RWPE2 (cell line): Measurements from ENCODE around the gene GREM2.

Experiments used
- ATAC-seq: fragments of 200-7000 bp; cut with Tn5 transposase; 3 replicates; pipeline ENCODE4 v1.9.1; 2021; ENCODE audit warnings: low read depth
- DNase-seq: peaks from one replicate; pipeline ENCODE4 v3.0.0-alpha.2; 2020; ENCODE audit warnings: low spot score
- H3K27ac ChIP-seq: fragments of 450-650 bp; 2 replicates; pipeline ENCODE4 v1.5.1; 2017; ENCODE audit warnings: mild to moderate bottlenecking; ENCODE audit not compliant: poor library complexity, severe bottlenecking
- H3K27me3 ChIP-seq: fragments of 250-450 bp; sonication (Bioruptor Pico); 2 replicates; pipeline ENCODE4 v1.5.1; 2021; ENCODE audit warnings: mild to moderate bottlenecking, moderate library complexity; ENCODE audit not compliant: insufficient read depth, poor library complexity, severe bottlenecking
- H3K36me3 ChIP-seq: fragments of 250-450 bp; sonication (Bioruptor Pico); 2 replicates; pipeline ENCODE4 v1.5.1; 2020; ENCODE audit warnings: low read depth, mild to moderate bottlenecking, moderate library complexity
- H3K4me1 ChIP-seq: fragments of 250-450 bp; sonication (Bioruptor Pico); 2 replicates; pipeline ENCODE4 v1.5.1; 2021; ENCODE audit warnings: mild to moderate bottlenecking, moderate library complexity; ENCODE audit not compliant: insufficient read depth, poor library complexity, severe bottlenecking
- H3K4me3 ChIP-seq: fragments of 250-450 bp; sonication (Bioruptor Pico); 2 replicates; pipeline ENCODE4 v1.5.1; 2021; ENCODE audit warnings: mild to moderate bottlenecking, moderate library complexity; ENCODE audit not compliant: severe bottlenecking
- H3K9me3 ChIP-seq: fragments of 250-450 bp; sonication (Bioruptor Pico); 2 replicates; pipeline ENCODE4 v1.5.1; 2021; ENCODE audit warnings: mild to moderate bottlenecking, moderate library complexity; ENCODE audit not compliant: severe bottlenecking
- TF ChIP-seq, protein P1 (sequence below): fragments of 450-650 bp; IDR thresholded peaks from one replicate; pipeline ENCODE4 v1.5.1; 2017; ENCODE audit warnings: mild to moderate bottlenecking, moderate library complexity; ENCODE audit not compliant: poor library complexity, severe bottlenecking

The GREM2 gene

DNA sequence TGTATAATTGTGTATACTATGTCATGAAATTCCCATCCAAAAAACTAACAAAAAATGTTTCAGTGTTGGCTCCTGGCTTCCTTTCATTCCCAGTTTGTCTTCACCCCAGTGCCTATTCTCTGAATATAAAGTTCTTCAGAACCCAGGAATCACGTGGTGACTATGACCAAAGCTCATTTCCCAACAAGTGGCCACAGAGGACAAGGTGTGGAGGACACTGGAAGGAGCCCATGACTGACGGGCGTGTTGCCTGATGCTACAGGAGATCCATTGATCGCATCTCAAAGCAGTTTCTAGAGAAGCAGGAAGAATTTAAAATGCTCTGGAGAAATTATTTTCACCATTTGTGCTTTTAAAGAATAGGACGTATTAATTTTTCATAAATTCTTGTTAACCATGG is 7.4 kb upstream of the GREM2 start:
- no peak for ATAC-seq

DNA sequence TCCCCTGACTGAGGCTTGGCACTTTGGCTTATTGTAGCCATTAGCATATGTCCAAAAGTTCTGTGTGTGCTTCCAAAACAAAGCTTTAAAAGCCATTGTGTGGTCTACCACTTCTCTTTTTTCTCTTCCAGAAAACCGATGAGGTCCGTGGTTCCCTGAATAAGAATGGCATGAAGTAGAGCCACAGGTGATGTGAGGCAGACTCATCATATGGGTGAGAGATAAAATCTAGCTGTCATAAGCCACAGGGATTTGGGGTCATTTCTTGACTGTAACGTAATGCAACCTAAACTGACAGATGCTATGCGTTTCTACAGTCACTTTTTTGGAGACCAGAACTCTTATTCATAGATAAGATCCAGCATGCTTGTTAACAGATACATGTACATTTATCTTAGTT is 7.0 kb upstream of the GREM2 start:
- no peaks in the 10 kb centered on the region for H3K4me1 ChIP-seq
- H3K4me3 ChIP-seq = no peak overlapping the region

More for the DNA sequence above, 7.4 kb upstream of the GREM2 start:
- H3K4me1 ChIP-seq = no peaks in the 10 kb centered on the region
- no peak overlapping the region for H3K27ac ChIP-seq
- no peak overlapping the region for H3K4me3 ChIP-seq
- no peaks in the 10 kb centered on the region for H3K27me3 ChIP-seq
- H3K9me3 ChIP-seq = no peaks in the 10 kb centered on the region
- DNase-seq = no peak
- TF ChIP-seq, protein P1, sequence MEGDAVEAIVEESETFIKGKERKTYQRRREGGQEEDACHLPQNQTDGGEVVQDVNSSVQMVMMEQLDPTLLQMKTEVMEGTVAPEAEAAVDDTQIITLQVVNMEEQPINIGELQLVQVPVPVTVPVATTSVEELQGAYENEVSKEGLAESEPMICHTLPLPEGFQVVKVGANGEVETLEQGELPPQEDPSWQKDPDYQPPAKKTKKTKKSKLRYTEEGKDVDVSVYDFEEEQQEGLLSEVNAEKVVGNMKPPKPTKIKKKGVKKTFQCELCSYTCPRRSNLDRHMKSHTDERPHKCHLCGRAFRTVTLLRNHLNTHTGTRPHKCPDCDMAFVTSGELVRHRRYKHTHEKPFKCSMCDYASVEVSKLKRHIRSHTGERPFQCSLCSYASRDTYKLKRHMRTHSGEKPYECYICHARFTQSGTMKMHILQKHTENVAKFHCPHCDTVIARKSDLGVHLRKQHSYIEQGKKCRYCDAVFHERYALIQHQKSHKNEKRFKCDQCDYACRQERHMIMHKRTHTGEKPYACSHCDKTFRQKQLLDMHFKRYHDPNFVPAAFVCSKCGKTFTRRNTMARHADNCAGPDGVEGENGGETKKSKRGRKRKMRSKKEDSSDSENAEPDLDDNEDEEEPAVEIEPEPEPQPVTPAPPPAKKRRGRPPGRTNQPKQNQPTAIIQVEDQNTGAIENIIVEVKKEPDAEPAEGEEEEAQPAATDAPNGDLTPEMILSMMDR = no peak
- H3K36me3 ChIP-seq = no peaks in the 10 kb centered on the region

GRCh38 chr1:240616018-240616417 is 4.1 kb upstream of the GREM2 start:
- Histone ChIP-seq H3K9me3 (no peaks in the 10 kb centered on the region), H3K4me1 (no peaks in the 10 kb centered on the region), H3K36me3 (no peaks in the 10 kb centered on the region), H3K27ac (no peak overlapping the region), H3K4me3 (no peak overlapping the region), H3K27me3 (peaks cover 18% of the 10 kb centered on the region)
- TF ChIP-seq, protein P1 = no peak
- ATAC-seq = no peak
- no peak for DNase-seq

More for the DNA sequence above, 7.0 kb upstream of the GREM2 start:
- DNase-seq (no peak), ATAC-seq (no peak)
- H3K27ac ChIP-seq = no peak overlapping the region
- no peaks in the 10 kb centered on the region for H3K9me3 ChIP-seq
- no peaks in the 10 kb centered on the region for H3K36me3 ChIP-seq
- TF ChIP-seq, protein P1 = no peak
- no peaks in the 10 kb centered on the region for H3K27me3 ChIP-seq

DNA sequence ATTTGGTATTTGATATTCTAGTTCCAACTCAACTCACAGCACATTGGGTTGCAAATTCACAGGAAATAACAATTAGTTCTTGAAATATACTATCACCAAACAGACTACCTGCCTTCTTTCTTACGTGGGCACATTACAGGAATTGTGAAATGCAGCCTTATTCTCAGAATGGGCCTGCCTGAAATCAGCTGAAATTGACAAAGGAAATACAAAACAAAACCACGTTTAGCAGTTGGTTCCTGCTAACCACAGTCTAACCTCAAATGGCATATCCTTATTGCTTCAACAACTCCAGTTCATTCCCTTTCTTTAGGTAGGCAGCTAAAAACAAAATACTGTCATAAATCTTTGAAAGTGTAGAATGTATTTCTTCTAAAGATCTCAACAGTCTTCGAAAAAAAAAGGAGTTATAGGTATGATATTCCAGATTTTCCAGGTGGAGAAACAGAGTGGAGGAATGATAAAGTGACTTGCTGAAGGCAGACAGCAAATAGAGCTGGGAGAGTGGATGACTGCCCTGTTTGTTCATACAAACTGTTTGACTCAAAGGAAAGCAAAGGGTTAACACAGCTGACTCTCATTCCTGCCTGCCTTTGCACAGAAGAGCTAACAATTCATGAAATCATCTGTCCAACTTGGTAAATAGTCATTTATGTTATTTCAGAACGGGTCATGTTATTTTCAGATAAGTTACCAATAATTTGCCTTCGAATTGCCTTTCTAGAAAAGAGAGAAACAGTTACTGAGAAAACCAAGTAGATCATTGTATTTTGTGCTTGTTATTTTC is 1.6 kb upstream of the GREM2 start:
- Histone ChIP-seq H3K27ac (no peak overlapping the region), H3K9me3 (no peaks in the 10 kb centered on the region), H3K36me3 (no peaks in the 10 kb centered on the region), H3K27me3 (peaks cover 23% of the 10 kb centered on the region), H3K4me1 (no peaks in the 10 kb centered on the region), H3K4me3 (no peak overlapping the region)
- ATAC-seq = no peak
- TF ChIP-seq, protein P1 = no peak
- DNase-seq = no peak

DNA sequence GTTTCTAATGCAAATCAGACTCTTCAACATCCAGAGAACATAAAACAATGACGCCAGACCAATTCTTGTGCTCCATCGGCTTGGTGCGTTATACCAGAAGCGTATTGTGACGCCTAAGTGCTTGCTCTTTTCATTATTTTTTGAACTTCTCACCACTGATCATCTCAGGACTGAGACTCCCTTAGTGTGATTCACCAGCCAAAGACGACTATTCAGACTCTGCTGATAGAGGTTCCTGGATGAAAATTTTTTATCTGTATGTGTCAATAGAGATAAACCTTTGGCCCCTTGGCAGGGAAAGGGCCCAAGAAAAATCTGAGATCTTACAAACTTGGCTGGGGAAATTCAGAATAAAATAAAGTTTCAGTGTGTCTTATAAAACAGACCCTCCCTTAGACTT is 856 bp upstream of the GREM2 start:
- TF ChIP-seq, protein P1 = no peak
- Histone ChIP-seq H3K27ac (no peak overlapping the region), H3K4me3 (no peak overlapping the region), H3K36me3 (no peaks in the 10 kb centered on the region), H3K27me3 (peaks cover 23% of the 10 kb centered on the region), H3K9me3 (no peaks in the 10 kb centered on the region), H3K4me1 (no peaks in the 10 kb centered on the region)
- DNase-seq (no peak), ATAC-seq (no peak)
